Measurements from ENCODE around the gene TMEM87A. TPM values are rescaled to one million over a fixed set of nuclear protein-coding genes. Genes with fewer than 3 reads are reported as not detected.
"Not testable (repeated sequence)": the region's sequence is repeated elsewhere in the genome, so short reads cannot be mapped to it uniquely, and the experiment has no call there.

Gene TMEM87A, protein sequence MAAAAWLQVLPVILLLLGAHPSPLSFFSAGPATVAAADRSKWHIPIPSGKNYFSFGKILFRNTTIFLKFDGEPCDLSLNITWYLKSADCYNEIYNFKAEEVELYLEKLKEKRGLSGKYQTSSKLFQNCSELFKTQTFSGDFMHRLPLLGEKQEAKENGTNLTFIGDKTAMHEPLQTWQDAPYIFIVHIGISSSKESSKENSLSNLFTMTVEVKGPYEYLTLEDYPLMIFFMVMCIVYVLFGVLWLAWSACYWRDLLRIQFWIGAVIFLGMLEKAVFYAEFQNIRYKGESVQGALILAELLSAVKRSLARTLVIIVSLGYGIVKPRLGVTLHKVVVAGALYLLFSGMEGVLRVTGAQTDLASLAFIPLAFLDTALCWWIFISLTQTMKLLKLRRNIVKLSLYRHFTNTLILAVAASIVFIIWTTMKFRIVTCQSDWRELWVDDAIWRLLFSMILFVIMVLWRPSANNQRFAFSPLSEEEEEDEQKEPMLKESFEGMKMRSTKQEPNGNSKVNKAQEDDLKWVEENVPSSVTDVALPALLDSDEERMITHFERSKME
- 10 to 100 TPM; 29.6 to 44.7 (median 40.2) TPM for polyA plus RNA-seq (ENCODE audit: insufficient read length in 10 of 10)
- long read RNA-seq, donor 1, transcript TMEM87A-202 (20 exons, 3,109 nt), result major isoform, 6 of 163 reads
- long read RNA-seq, donor 1, partial matches to known transcripts, result 141 of 163 reads
- long read RNA-seq, donor 1, other reads (novel, unspliced or antisense), result 16 of 163 reads
- long read RNA-seq, donor 2, transcript TMEM87A-202 (20 exons, 3,109 nt), result major isoform, 5 of 156 reads
- long read RNA-seq, donor 2, partial matches to known transcripts, result 115 of 156 reads
- long read RNA-seq, donor 2, other reads (novel, unspliced or antisense), result 36 of 156 reads
- long read RNA-seq, donor 3, result 0 reads
- long read RNA-seq, donor 4, partial matches to known transcripts, result 6 of 10 reads
- long read RNA-seq, donor 4, other reads (novel, unspliced or antisense), result 0 of 10 reads
- long read RNA-seq, donor 5, transcript TMEM87A-202 (20 exons, 3,109 nt), result major isoform, 8 of 229 reads
- long read RNA-seq, donor 5, partial matches to known transcripts, result 192 of 229 reads
- long read RNA-seq, donor 5, other reads (novel, unspliced or antisense), result 29 of 229 reads
- long read RNA-seq, donor 6, transcript TMEM87A-202 (20 exons, 3,109 nt), result major isoform, 9 of 31 reads
- long read RNA-seq, donor 6, partial matches to known transcripts, result 22 of 31 reads
- long read RNA-seq, donor 6, other reads (novel, unspliced or antisense), result 0 of 31 reads
- long read RNA-seq, donor 7, partial matches to known transcripts, result 0 of 3 reads
- long read RNA-seq, donor 7, other reads (novel, unspliced or antisense), result 0 of 3 reads
- long read RNA-seq, donor 8, transcript TMEM87A-202 (20 exons, 3,109 nt), result major isoform, 5 of 24 reads
- long read RNA-seq, donor 8, partial matches to known transcripts, result 18 of 24 reads
- long read RNA-seq, donor 8, other reads (novel, unspliced or antisense), result 0 of 24 reads
- long read RNA-seq, donor 9, partial matches to known transcripts, result 0 of 1 reads
- long read RNA-seq, donor 9, other reads (novel, unspliced or antisense), result 0 of 1 reads

GRCh38 chr15:42272939-42273899 is at the start of gene TMEM87A, which contains the start of gene GANC:
TMEM87A (minus strand) TSS chr15:42273433; CDS start chr15:42273398, 35 bp downstream.
GANC (plus strand) TSS chr15:42273201; CDS start chr15:42274482, 1,281 bp downstream.
- DNase-seq, result peak; percentile 99

DNA sequence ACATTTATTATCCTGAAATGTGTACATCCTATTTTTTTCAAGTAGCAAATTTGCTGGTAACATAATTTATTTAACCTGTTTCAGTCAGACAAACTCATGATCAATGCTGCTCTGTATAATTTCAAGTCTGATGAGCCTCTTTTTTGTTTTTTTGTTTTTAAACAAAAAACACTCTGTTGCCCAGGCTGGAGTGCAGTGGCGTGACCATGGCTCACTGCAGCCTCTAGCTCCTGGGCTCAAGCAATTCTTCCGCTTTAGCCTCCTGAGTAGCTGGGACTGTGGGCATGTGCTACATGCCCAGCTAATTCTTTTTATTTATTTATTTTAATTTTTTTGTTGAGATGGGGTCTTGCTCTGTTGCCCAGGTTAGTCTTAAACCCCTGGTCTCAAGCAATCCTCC is 46.0 kb upstream of the TMEM87A start:
- no peak for DNase-seq

DNA sequence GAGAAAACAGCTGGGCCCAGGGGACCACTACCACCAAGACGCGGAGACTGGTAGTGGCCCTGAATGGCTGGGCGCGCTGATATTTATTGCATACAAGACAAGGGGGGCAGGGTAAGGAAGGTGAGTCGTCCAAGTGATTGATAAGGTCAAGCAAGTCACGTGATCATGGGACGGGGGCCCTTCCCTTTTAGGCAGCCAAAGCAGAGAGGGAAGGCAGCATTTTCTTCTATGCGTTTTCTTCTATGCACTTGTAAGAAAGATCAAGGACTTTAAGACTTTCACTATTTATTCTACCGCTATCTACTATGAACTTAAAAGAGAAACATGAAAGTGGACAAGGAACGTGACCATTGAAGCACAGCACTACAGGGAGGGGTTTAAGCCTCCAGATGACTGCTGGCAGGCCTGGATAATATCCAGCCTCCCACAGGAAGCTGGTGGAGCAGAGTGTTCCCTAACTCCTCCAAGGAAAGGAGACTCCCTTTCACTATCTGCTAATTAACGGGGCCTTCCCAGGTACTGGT is 43.1 kb upstream of the TMEM87A start:
- not testable (repeated sequence) for DNase-seq

DNA sequence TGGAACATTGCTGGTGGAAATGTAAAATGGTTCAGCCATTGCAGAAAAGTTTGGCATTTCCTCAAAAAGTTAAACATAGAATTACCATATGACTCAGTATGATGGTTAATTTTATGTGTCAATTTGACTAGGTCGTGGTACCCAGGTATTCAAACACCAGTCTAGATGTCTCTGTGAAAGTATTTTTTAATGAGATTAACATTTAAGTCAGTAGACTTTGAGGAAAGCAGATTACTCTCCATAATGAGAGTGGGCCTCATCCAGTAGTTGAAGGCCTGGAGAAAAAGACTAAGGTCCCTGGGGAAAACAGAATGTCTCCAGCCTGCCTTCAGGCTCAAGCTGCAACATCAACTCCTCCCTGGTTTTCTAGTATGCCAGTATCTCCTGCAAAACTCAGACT is 42.3 kb upstream of the TMEM87A start:
- DNase-seq, result no peak

DNA sequence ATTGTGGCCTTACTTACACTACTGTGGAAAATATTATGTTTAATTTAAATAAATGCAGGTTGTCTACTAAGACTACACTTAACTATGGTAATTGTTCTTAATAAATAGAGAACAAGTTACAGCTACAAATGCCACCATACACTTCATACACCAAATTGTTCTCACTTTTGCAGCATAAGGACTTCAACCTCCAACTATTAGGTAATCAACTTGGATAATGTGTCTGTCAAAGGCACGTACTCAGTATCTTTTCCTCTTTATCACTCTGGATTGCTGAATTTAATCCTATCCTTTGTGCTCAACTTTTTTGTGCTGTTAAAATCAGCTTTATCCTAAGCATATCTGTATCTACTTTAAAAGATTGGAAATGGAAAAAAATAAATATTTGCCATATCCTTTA is 41.6 kb upstream of the TMEM87A start:
- DNase-seq, result no peak

DNA sequence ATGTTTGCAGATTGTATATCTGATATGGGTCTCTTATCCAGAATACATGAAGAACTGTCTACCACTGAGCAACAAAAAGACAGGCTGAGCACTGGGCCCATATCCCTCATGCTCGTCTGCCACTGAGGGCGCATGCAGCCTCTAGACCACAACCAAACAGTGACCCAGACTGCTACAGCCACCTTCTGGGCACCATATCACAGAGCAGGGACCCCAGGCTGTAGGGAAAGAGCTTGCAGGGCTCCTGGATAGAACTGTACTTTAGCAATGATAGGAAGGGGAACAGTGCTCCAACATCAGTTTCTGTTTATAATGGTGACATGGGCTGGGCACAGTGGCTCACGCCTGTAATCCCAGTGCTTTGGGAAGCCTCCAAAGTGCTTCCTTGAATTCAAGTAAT is 40.2 kb upstream of the TMEM87A start:
- no peak for DNase-seq

- no peak for DNase-seq
Observed at GRCh38 chr15:42306681-42307080, 33.4 kb upstream of the TMEM87A start.

GRCh38 chr15:42301004-42301403 is 27.8 kb upstream of the TMEM87A start:
- DNase-seq, result not testable (repeated sequence)

DNA sequence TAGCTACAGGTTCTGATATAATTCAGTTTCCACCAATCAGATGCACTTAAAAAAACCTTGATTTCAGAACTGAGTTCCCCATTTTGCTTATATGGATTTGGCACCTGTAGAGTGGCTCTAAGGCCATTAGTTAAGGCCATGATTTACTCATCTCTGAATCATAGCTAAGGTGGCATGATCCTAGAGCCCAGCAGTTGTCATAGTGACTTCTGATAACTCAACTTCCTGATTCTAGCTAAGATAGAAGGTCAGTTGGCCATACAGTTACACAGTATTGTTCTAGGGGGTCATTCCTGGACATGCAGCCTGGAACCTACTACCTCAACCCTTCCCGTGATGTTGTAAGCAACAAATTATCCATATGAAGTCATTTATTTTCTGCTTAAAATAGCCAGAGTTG is 15.9 kb upstream of the TMEM87A start:
- DNase-seq, result no peak

DNA sequence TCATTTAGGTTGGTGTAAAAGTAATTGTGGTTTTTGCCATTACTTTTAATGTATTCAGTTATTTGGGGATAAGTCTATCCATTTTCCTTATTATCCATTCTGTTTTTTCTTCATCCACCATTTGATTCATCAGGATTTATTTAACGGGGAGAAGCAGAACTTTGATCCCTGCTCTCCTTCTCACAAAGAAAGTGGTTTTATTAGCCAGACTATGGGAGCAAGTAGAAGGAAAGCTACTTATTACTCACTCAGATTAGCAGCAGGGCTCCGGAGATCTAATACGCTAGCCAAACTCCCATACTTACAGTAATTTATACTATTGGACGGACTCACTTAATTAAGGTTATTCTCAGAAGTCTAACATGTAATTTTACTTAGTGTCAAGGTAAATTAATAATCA is 14.7 kb upstream of the TMEM87A start:
- DNase-seq, result no peak

- no peak for DNase-seq
Observed at GRCh38 chr15:42286445-42287029, 13.3 kb upstream of the TMEM87A start.

- DNase-seq, result no peak
Observed at GRCh38 chr15:42285034-42285433, 11.8 kb upstream of the TMEM87A start.

GRCh38 chr15:42284551-42284950 is 11.3 kb upstream of the TMEM87A start:
- no peak for DNase-seq

GRCh38 chr15:42283671-42284070 is 10.4 kb upstream of the TMEM87A start:
- no peak for DNase-seq

GRCh38 chr15:42282926-42283325 is 9.7 kb upstream of the TMEM87A start:
- no peak for DNase-seq

GRCh38 chr15:42282344-42282743 is 9.1 kb upstream of the TMEM87A start:
- no peak for DNase-seq

GRCh38 chr15:42279234-42279723 is 6.0 kb upstream of the TMEM87A start:
- no peak for DNase-seq

DNA sequence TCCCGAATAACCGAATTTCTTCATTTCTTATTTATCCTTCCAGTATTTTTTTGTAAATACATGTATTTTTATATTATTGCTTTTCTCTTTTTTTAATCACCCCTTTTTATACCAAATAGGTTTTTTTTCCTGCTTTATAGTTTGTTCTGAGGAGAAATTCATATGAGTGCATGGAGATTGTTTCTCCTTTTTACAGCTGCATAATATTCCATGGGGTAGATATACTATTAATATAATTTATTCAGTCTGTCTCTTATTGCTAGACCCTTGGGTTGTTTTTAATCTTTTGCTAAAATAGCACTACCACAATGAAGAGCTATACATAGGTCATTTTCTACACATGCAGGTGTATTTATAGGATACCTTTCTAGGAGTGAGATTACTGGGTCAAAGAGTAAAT is 3.5 kb upstream of the TMEM87A start:
- no peak for DNase-seq

- DNase-seq, result no peak
Observed at GRCh38 chr15:42275780-42276391, 2.7 kb upstream of the TMEM87A start.

All from muscle of back (tissue), 13 donors.